Right atrium auricular region (tissue), 2 donors: ENCODE data around the gene PHACTR2. TPM values are rescaled to one million over a fixed set of nuclear protein-coding genes. Genes with fewer than 3 reads are reported as not detected.
"Not testable (repeated sequence)": the region's sequence is repeated elsewhere in the genome, so short reads cannot be mapped to it uniquely, and the experiment has no call there.

Source experiments
- DNase-seq: peaks from one replicate; pipeline ENCODE4 v3.0.0-alpha.2; 2019; ENCODE audit warnings: low spot score
- H3K27ac ChIP-seq, 2 donors: fragments of 200-600 bp; sonication (generic); 1 replicate in 1 of 2; 2 replicates in 1 of 2; pipeline ENCODE4 v1.5.1; 2016 to 2019
- H3K27me3 ChIP-seq, 2 donors: fragments of 200-600 bp; sonication (generic); one replicate each; pipeline versions ENCODE4 v1.5.1 to v1.6.0; 2017 to 2019
- H3K36me3 ChIP-seq: fragments of 200-600 bp; sonication (generic); one replicate; pipeline ENCODE4 v1.5.1; 2016
- H3K4me1 ChIP-seq, 2 donors: fragments of 200-600 bp; sonication (generic); one replicate each; pipeline versions ENCODE4 v1.5.1 to v1.6.0; 2017 to 2019
- H3K4me3 ChIP-seq, 2 donors: fragments of 200-600 bp; sonication (generic); 1 replicate in 1 of 2; 2 replicates in 1 of 2; pipeline ENCODE4 v1.5.1; 2017 to 2019; ENCODE audit warnings: mild to moderate bottlenecking in 1 of 2, moderate library complexity in 1 of 2
- H3K9me3 ChIP-seq, 2 donors: fragments of 200-600 bp; sonication (generic); one replicate each; pipeline ENCODE4 v1.5.1; 2019
- CTCF ChIP-seq, 2 donors: fragments of 200-600 bp; sonication (generic); IDR thresholded peaks; one replicate each; pipeline ENCODE4 v1.5.1; 2019; ENCODE audit warnings: antibody characterized with exemption in 2 of 2
- total RNA-seq, 2 donors: library from RNA; depleted of rRNA; stranded (reverse); fragments of >200 nt; gene quantifications; one replicate each; pipeline ENCODE4 v1.1.0, GENCODE V29; 2016

PHACTR2 gene
- total RNA-seq, 2 donors from 2014 or later = 47.6 to 54.4 TPM

- no peak for TF ChIP-seq CTCF (IDR thresholded peaks at IDR 0.05)
- Histone ChIP-seq H3K27ac (no peak overlapping the region), H3K9me3 (peaks cover 0 to 14% of the 10 kb centered on the region in 2 donors), H3K36me3 (peaks cover 97% of the 10 kb centered on the region), H3K4me3 (no peak overlapping the region), H3K4me1 (no peaks in the 10 kb centered on the region), H3K27me3 (no peaks in the 10 kb centered on the region)
- DNase-seq = no peak
These were observed 182.3 kb downstream of the PHACTR2 start for GRCh38 chr6:143859891-143860660.

GRCh38 chr6:143863771-143864170 lies 186.0 kb downstream of the PHACTR2 start:
- no peak overlapping the region for H3K4me3 ChIP-seq
- no peak for TF ChIP-seq CTCF (IDR thresholded peaks at IDR 0.05)
- no peaks in the 10 kb centered on the region for H3K27me3 ChIP-seq
- no peaks in the 10 kb centered on the region for H3K9me3 ChIP-seq
- H3K27ac ChIP-seq = no peak overlapping the region
- peaks cover 60% of the 10 kb centered on the region for H3K36me3 ChIP-seq
- no peaks in the 10 kb centered on the region for H3K4me1 ChIP-seq
- DNase-seq = no peak

- H3K4me1 ChIP-seq = no peaks in the 10 kb centered on the region
- no peak for DNase-seq
- no peak within 1 kb of the TSS for H3K27ac ChIP-seq
- no peak for TF ChIP-seq CTCF (IDR thresholded peaks at IDR 0.05)
- H3K4me3 ChIP-seq = no peak within 1 kb of the TSS
- H3K9me3 ChIP-seq = no peaks in the 10 kb centered on the region
- H3K27me3 ChIP-seq = no peaks in the 10 kb centered on the region
- peaks cover 55% of the 10 kb centered on the region for H3K36me3 ChIP-seq
These were observed 186.5 kb downstream of the PHACTR2 start, which contains the start of gene ZC2HC1B for GRCh38 chr6:143864234-143864633. TSS of gene ZC2HC1B (plus strand) at chr6:143864474. CDS start at chr6:143864540, 66 bp downstream.

- Histone ChIP-seq H3K4me1 (no peaks in the 10 kb centered on the region), H3K4me3 (no peak overlapping the region), H3K9me3 (no peaks in the 10 kb centered on the region), H3K36me3 (peaks cover 25% of the 10 kb centered on the region), H3K27me3 (no peaks in the 10 kb centered on the region), H3K27ac (no peak overlapping the region)
- DNase-seq = no peak
- no peak for TF ChIP-seq CTCF (IDR thresholded peaks at IDR 0.05)
These were observed 189.5 kb downstream of the PHACTR2 start for GRCh38 chr6:143867236-143867635.

GRCh38 chr6:143868808-143869207 lies 191.0 kb downstream of the PHACTR2 start:
- H3K9me3 ChIP-seq, H3K27ac ChIP-seq, H3K36me3 ChIP-seq, DNase-seq, H3K27me3 ChIP-seq, H3K4me3 ChIP-seq, H3K4me1 ChIP-seq: not testable (repeated sequence)

- not testable (repeated sequence) for H3K4me3 ChIP-seq, H3K9me3 ChIP-seq, H3K27me3 ChIP-seq, H3K4me1 ChIP-seq, H3K36me3 ChIP-seq, DNase-seq, H3K27ac ChIP-seq
These were observed 193.5 kb downstream of the PHACTR2 start for GRCh38 chr6:143871202-143871730.
